ENCODE results near the gene TAPBPL. TPM values are rescaled to one million over a fixed set of nuclear protein-coding genes. Genes with fewer than 3 reads are reported as not detected.

TAPBPL gene
- total and polyA plus RNA-seq, 2 of the 4 experiments (the other 2 are of a cell fraction): 3.4 to 12.1 TPM

DNA sequence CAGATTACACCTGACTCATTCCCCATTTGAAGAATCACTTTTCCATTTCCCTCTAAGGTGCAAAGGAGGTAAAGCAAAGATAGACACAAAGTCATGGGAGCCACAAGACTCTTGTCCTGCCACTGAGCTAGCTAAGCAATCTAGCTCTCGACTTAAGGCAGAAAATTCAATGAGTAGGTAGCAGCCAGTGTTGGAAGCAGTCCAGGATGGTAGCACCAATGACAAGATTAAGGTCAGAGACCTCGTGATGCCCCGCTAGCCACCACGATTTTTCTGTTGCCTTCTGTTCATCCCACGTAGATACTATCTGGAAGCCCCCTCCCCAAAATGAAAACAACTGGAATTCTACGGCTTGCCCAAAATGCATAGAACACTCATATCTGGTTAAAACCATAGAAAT lies 17.2 kb downstream of the TAPBPL start:
- Histone ChIP-seq H4K20me1 (ENCODE audit: insufficient read depth, low read length) (peaks cover 17% of the 10 kb centered on the region), H3K9me1 (ENCODE audit: insufficient read depth, low read length) (peaks cover 6% of the 10 kb centered on the region; the same call in 1 of the 2 replicates), H2BK15ac (ENCODE audit: low read depth, low read length) (0 out of 3 replicates have a peak overlapping the region, but pooled peaks have one; percentile 27), H2AFZ (replicated peaks; ENCODE audit: low read length, poor library complexity) (no peak overlapping the region), H2BK20ac (ENCODE audit: low read depth, low read length) (no peak overlapping the region), H3K4me3 (ENCODE audit: insufficient read depth, low read depth, low read length) (peak overlapping the region; percentile 78; the same call in 1 of the 2 replicates), H2AK9ac (replicated peaks; ENCODE audit: low read depth, low read length, poor library complexity) (peak overlapping the region; percentile 73), H3K56ac (ENCODE audit: extremely low read depth, insufficient read depth, low read length) (no peak overlapping the region), H2BK5ac (ENCODE audit: low read depth, low read length, poor library complexity, severe bottlenecking) (no peak overlapping the region), H3K4ac (ENCODE audit: low read depth, low read length) (no peak overlapping the region), H4K5ac (ENCODE audit: low read depth, low read length) (no peak overlapping the region), H3K18ac (ENCODE audit: low read depth, low read length) (no peak overlapping the region), H4K91ac (ENCODE audit: insufficient read depth, low read depth, low read length) (no peak overlapping the region), H3K4me1 (ENCODE audit: control insufficient read depth, insufficient read depth, low read length) (peaks cover 4% of the 10 kb centered on the region), H3K9ac (ENCODE audit: low read depth, low read length) (no peak overlapping the region), H3K27ac (ENCODE audit: insufficient read depth, low read length) (no peak overlapping the region), H3K79me1 (ENCODE audit: low read depth in 1 of 2, low read length in 2 of 2) (peaks cover 16 to 45% of the 10 kb centered on the region in 2 experiments), H2AK5ac (ENCODE audit: low read depth, low read length) (peak overlapping the region; percentile 51), H3K4me2 (ENCODE audit: low read depth, low read length) (peak overlapping the region; percentile 95), H2BK120ac (ENCODE audit: low read depth, low read length) (no peak overlapping the region), H3K9me3 (ENCODE audit: control insufficient read depth, insufficient read depth, low read length) (no peaks in the 10 kb centered on the region), H3K36me3 (ENCODE audit: control insufficient read depth, insufficient read depth, low read length) (peaks cover 16% of the 10 kb centered on the region), H3K23ac (ENCODE audit: low read depth, low read length) (peak overlapping the region; percentile 72), H4K8ac (ENCODE audit: low read depth in 2 of 2, low read length in 2 of 2) (no peak overlapping the region), H3K27me3 (ENCODE audit: control insufficient read depth, insufficient read depth, low read length) (no peaks in the 10 kb centered on the region), H3K14ac (replicated peaks; ENCODE audit: low read depth, low read length) (peak overlapping the region; percentile 38; the same call in 1 of the 2 replicates)
- intact Hi-C loops (cut with micrococcal nuclease) (loop anchor here (5.0 kb wide), 1 partner anchor 272 kb away; no protein-coding TSS in a partner anchor), dilution Hi-C loops (cut with HindIII; ENCODE audit: low sequenced_read_pairs, unreplicated experiment) (no loop called here), in situ Hi-C loops (cut with MboI; ENCODE audit: low sequenced_read_pairs) (loop anchor here (25.0 kb wide), 1 partner anchor 282 kb away; no protein-coding TSS in a partner anchor)
- DNase-seq (no peak), ATAC-seq (ENCODE audit: low read depth) (no peak)
- no CpG with 5 or more reads among the region's 6 CpGs for WGBS, 2 experiments (ENCODE audit: extremely low coverage in 2 of 2, insufficient read length in 1 of 2)
- CTCF ChIA-PET: no interaction called here
- POLR2A ChIA-PET (ENCODE audit: unreplicated experiment): no interaction called here
- no TSS peak for BruUV-seq (replicated peaks)
- TF ChIP-seq MAFK (IDR thresholded peaks at IDR 0.05; ENCODE audit: low read depth, low read length) (no peak), BHLHE40 (IDR thresholded peaks at IDR 0.05; ENCODE audit: low read depth, low read length) (no peak), MXI1 (IDR thresholded peaks at IDR 0.05; ENCODE audit: borderline replicate concordance, low read depth, low read length) (no peak), MAZ (IDR thresholded peaks at IDR 0.05; ENCODE audit: borderline replicate concordance, low read depth, low read length) (no peak), POLR2A (IDR thresholded peaks at IDR 0.05; ENCODE audit: low read depth, low read length) (no peak), CEBPB (IDR thresholded peaks at IDR 0.05; ENCODE audit: low read depth, low read length) (no peak), FOS (IDR thresholded peaks at IDR 0.05; ENCODE audit: low read depth, low read length) (no peak), NFE2L2 (IDR thresholded peaks at IDR 0.05; ENCODE audit: low read depth, low read length) (no peak), RFX5 (IDR thresholded peaks at IDR 0.05; ENCODE audit: low read depth, low read length) (no peak), RCOR1 (IDR thresholded peaks at IDR 0.05; ENCODE audit: insufficient replicate concordance, low read length) (no peak)
- TF ChIP-seq, protein P1, sequence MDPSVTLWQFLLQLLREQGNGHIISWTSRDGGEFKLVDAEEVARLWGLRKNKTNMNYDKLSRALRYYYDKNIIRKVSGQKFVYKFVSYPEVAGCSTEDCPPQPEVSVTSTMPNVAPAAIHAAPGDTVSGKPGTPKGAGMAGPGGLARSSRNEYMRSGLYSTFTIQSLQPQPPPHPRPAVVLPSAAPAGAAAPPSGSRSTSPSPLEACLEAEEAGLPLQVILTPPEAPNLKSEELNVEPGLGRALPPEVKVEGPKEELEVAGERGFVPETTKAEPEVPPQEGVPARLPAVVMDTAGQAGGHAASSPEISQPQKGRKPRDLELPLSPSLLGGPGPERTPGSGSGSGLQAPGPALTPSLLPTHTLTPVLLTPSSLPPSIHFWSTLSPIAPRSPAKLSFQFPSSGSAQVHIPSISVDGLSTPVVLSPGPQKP (IDR thresholded peaks at IDR 0.05; ENCODE audit: borderline replicate concordance, low read depth, low read length): no peak
- TF ChIP-seq, protein P2, sequence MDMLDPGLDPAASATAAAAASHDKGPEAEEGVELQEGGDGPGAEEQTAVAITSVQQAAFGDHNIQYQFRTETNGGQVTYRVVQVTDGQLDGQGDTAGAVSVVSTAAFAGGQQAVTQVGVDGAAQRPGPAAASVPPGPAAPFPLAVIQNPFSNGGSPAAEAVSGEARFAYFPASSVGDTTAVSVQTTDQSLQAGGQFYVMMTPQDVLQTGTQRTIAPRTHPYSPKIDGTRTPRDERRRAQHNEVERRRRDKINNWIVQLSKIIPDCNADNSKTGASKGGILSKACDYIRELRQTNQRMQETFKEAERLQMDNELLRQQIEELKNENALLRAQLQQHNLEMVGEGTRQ (IDR thresholded peaks at IDR 0.05; ENCODE audit: low read depth, low read length): no peak
